T-helper 1 cell treated with Interleukin-12 subunit alpha and Interleukin-12 subunit beta and Interleukin-4 antibody, amounts not matched to agents 30 μg/mL and 1 μg/mL, for 36 hours (primary cell): ENCODE results near the gene ELF4.

ENCODE experiments used
- H3K27ac Mint-ChIP-seq: one replicate; pipeline ENCODE4 v1.8.0; 2021; ENCODE audit warnings: mild to moderate bottlenecking, mixed read lengths
- H3K27me3 Mint-ChIP-seq: one replicate; pipeline ENCODE4 v1.8.0; 2021; ENCODE audit warnings: low read depth, mixed read lengths
- H3K36me3 Mint-ChIP-seq: one replicate; pipeline ENCODE4 v1.8.0; 2021; ENCODE audit warnings: low read depth, mixed read lengths
- H3K4me1 Mint-ChIP-seq: one replicate; pipeline ENCODE4 v1.8.0; 2021; ENCODE audit warnings: low read depth, mixed read lengths
- H3K4me3 Mint-ChIP-seq: one replicate; pipeline ENCODE4 v1.8.0; 2021; ENCODE audit warnings: mild to moderate bottlenecking, moderate library complexity, mixed read lengths
- H3K9me3 Mint-ChIP-seq: one replicate; pipeline ENCODE4 v1.8.0; 2021; ENCODE audit warnings: mixed read lengths

ELF4 gene

GRCh38 chrX:130018143-130018542 lies 92.2 kb downstream of the ELF4 start:
- peaks cover 4% of the 10 kb centered on the region for H3K36me3 Mint-ChIP-seq
- no peaks in the 10 kb centered on the region for H3K4me1 Mint-ChIP-seq
- no peaks in the 10 kb centered on the region for H3K9me3 Mint-ChIP-seq
- no peak overlapping the region for H3K4me3 Mint-ChIP-seq
- no peak overlapping the region for H3K27ac Mint-ChIP-seq
- H3K27me3 Mint-ChIP-seq = no peaks in the 10 kb centered on the region

DNA sequence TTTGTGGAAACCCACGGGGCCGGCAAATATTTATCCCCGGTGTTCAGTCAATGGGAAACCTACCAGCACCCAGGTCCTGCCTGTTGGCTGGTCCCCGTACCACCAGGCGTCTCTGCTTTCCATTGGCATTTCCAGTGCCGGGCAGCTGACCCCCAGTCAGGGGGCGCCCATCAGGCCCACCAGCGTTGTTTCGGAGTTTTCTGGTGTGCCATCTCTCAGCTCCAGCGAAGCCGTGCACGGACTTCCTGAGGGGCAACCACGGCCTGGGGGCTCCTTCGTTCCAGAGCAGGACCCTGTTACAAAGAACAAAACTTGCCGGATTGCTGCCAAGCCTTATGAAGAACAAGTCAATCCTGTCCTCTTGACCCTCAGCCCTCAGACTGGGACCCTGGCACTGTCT lies 95.1 kb downstream of the ELF4 start:
- H3K9me3 Mint-ChIP-seq = no peaks in the 10 kb centered on the region
- no peak overlapping the region for H3K4me3 Mint-ChIP-seq
- H3K27ac Mint-ChIP-seq = no peak overlapping the region
- peaks cover 4% of the 10 kb centered on the region for H3K36me3 Mint-ChIP-seq
- no peaks in the 10 kb centered on the region for H3K4me1 Mint-ChIP-seq
- no peaks in the 10 kb centered on the region for H3K27me3 Mint-ChIP-seq
